Osteoblast (primary cell): ENCODE results near the gene STT3B. TPM values are rescaled to one million over a fixed set of nuclear protein-coding genes. Genes with fewer than 3 reads are reported as not detected.

ENCODE experiments used
- DNase-seq: peaks from one replicate; pipeline ENCODE4 v3.0.0; 2011; ENCODE audit warnings: low spot score, mixed read lengths; ENCODE audit not compliant: insufficient read length; ENCODE audit errors: missing footprints
- H2AFZ ChIP-seq: 2 replicates; pipeline ENCODE4 v1.6.0; 2011; ENCODE audit warnings: mild to moderate bottlenecking, low read length
- H3K27ac ChIP-seq: 2 replicates; pipeline ENCODE4 v1.5.1; 2011; ENCODE audit warnings: mild to moderate bottlenecking, low read depth, low read length, moderate library complexity
- H3K27me3 ChIP-seq: 2 replicates; pipeline ENCODE4 v1.6.0; 2012; ENCODE audit warnings: mild to moderate bottlenecking, control low read depth, inconsistent platforms, low read length, moderate library complexity; ENCODE audit not compliant: insufficient read depth
- H3K36me3 ChIP-seq: 2 replicates; pipeline ENCODE4 v1.5.1; 2011; ENCODE audit warnings: mild to moderate bottlenecking, low read length, control low read depth, moderate library complexity; ENCODE audit not compliant: insufficient read depth
- H3K4me1 ChIP-seq: 2 replicates; pipeline ENCODE4 v1.5.1; 2011; ENCODE audit warnings: mild to moderate bottlenecking, low read length, control low read depth, moderate library complexity; ENCODE audit not compliant: insufficient read depth
- H3K4me2 ChIP-seq: 2 replicates; pipeline ENCODE4 v1.6.0; 2011; ENCODE audit warnings: mild to moderate bottlenecking, low read length; ENCODE audit not compliant: insufficient read depth
- H3K4me3 ChIP-seq: fragments of 200-600 bp; sonication (generic); 3 replicates; pipeline ENCODE4 v1.5.1; 2012; ENCODE audit warnings: mild to moderate bottlenecking, low read length, inconsistent platforms; ENCODE audit not compliant: insufficient read depth
- H3K79me2 ChIP-seq: 2 replicates; pipeline ENCODE4 v1.6.0; 2012; ENCODE audit warnings: mild to moderate bottlenecking, low read length, control low read depth, inconsistent platforms; ENCODE audit not compliant: insufficient read depth
- H3K9me3 ChIP-seq: 2 replicates; pipeline ENCODE4 v1.5.1; 2011; ENCODE audit warnings: low read depth, low read length, control low read depth
- H4K20me1 ChIP-seq: 2 replicates; pipeline ENCODE4 v1.6.0; 2012; ENCODE audit warnings: mild to moderate bottlenecking, low read length, control low read depth; ENCODE audit not compliant: insufficient read depth
- total RNA-seq: library from RNA; depleted of rRNA; stranded (reverse); fragments of >200 nt; gene quantifications from 2 replicates; pipeline ENCODE4 v1.2.3, GENCODE V29; 2012
- TF ChIP-seq, protein P1 (sequence below): IDR thresholded peaks from 2 replicates; pipeline ENCODE4 v1.5.1; 2011; ENCODE audit warnings: mild to moderate bottlenecking, low read depth, low read length, moderate library complexity; ENCODE audit errors: extremely low read depth

STT3B gene
- total RNA-seq, 1 donor = 216 TPM

- Histone ChIP-seq H3K27ac (no peak overlapping the region), H3K79me2 (no peaks in the 10 kb centered on the region), H3K9me3 (no peaks in the 10 kb centered on the region), H3K27me3 (no peaks in the 10 kb centered on the region), H3K4me2 (no peak overlapping the region), H3K4me1 (no peaks in the 10 kb centered on the region), H3K4me3 (no peak overlapping the region), H2AFZ (no peak overlapping the region), H4K20me1 (no peaks in the 10 kb centered on the region), H3K36me3 (no peaks in the 10 kb centered on the region)
- no peak for DNase-seq
- TF ChIP-seq, protein P1, sequence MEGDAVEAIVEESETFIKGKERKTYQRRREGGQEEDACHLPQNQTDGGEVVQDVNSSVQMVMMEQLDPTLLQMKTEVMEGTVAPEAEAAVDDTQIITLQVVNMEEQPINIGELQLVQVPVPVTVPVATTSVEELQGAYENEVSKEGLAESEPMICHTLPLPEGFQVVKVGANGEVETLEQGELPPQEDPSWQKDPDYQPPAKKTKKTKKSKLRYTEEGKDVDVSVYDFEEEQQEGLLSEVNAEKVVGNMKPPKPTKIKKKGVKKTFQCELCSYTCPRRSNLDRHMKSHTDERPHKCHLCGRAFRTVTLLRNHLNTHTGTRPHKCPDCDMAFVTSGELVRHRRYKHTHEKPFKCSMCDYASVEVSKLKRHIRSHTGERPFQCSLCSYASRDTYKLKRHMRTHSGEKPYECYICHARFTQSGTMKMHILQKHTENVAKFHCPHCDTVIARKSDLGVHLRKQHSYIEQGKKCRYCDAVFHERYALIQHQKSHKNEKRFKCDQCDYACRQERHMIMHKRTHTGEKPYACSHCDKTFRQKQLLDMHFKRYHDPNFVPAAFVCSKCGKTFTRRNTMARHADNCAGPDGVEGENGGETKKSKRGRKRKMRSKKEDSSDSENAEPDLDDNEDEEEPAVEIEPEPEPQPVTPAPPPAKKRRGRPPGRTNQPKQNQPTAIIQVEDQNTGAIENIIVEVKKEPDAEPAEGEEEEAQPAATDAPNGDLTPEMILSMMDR = no peak
These were observed 128.6 kb downstream of the STT3B start for GRCh38 chr3:31661286-31661685.

- Histone ChIP-seq H2AFZ (no peak overlapping the region), H3K4me3 (no peak overlapping the region), H3K27me3 (no peaks in the 10 kb centered on the region), H3K27ac (no peak overlapping the region), H3K4me1 (no peaks in the 10 kb centered on the region), H3K4me2 (no peak overlapping the region), H4K20me1 (no peaks in the 10 kb centered on the region), H3K9me3 (no peaks in the 10 kb centered on the region), H3K79me2 (no peaks in the 10 kb centered on the region), H3K36me3 (no peaks in the 10 kb centered on the region)
- DNase-seq = no peak
- TF ChIP-seq, protein P1 = no peak
These were observed 129.4 kb downstream of the STT3B start for GRCh38 chr3:31661993-31662670.

- Histone ChIP-seq H4K20me1 (no peaks in the 10 kb centered on the region), H3K4me2 (no peak overlapping the region), H3K4me1 (no peaks in the 10 kb centered on the region), H3K36me3 (no peaks in the 10 kb centered on the region), H3K79me2 (no peaks in the 10 kb centered on the region), H3K27ac (no peak overlapping the region), H3K4me3 (no peak overlapping the region), H2AFZ (no peak overlapping the region), H3K9me3 (no peaks in the 10 kb centered on the region), H3K27me3 (no peaks in the 10 kb centered on the region)
- TF ChIP-seq, protein P1 = no peak
- no peak for DNase-seq
These were observed 131.3 kb downstream of the STT3B start for GRCh38 chr3:31664031-31664430.

DNA sequence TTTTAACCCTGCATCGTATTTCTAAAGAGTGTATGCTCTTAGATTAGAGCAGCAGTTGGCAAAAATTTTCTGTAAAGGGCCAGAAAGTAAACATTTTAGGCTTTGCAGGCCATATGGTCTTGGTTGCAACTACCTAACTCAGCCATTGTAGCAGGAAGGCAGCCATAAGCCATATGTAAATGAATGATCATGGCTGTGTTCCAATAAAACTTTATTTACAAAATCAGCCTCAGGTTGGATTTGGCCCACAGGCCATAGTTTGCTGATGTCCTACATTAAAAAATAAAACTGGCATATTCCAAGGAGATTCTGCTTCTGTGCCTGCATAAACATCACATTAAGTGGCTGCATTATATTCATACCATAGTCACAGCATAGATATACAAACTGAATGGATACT lies 134.9 kb downstream of the STT3B start:
- Histone ChIP-seq H3K27me3 (no peaks in the 10 kb centered on the region), H2AFZ (no peak overlapping the region), H4K20me1 (no peaks in the 10 kb centered on the region), H3K79me2 (no peaks in the 10 kb centered on the region), H3K4me1 (no peaks in the 10 kb centered on the region), H3K4me3 (no peak overlapping the region), H3K27ac (no peak overlapping the region), H3K9me3 (no peaks in the 10 kb centered on the region), H3K36me3 (no peaks in the 10 kb centered on the region), H3K4me2 (no peak overlapping the region)
- no peak for DNase-seq
- TF ChIP-seq, protein P1 = no peak
